ENCODE measurements around the gene ERP44.

DNA sequence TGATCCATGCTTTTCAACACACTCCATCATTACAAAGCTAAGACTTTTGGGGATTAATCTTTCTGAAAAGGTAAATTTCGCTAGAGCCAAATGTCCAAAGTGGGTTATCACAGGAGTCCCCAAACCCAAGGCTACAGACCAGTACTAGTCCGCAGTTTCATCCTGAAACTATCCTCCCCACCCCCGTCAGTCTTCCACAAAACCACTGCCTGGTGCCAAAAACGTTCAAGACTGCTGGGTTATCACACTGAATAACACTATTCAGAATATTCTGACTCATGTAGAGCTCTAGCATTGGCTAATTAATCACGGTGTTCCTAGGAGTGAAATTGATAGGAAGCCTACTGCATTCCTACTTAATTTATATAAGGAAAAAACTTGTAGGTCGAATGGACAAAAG is 24.7 kb downstream of the ERP44 start:
- TF ChIP-seq EZH2phosphoT487 (IDR thresholded peaks at IDR 0.05; ENCODE audit: insufficient read depth, low read depth) (no peak), EZH2 (IDR thresholded peaks at IDR 0.05; ENCODE audit: insufficient read depth, poor library complexity, severe bottlenecking) (no peak)

Data from GM23248 (cell line).